HuH-7.5 (cell line): ENCODE measurements around the gene CRTAC1.
"Not testable (repeated sequence)": the region's sequence is repeated elsewhere in the genome, so short reads cannot be mapped to it uniquely, and the experiment has no call there.

Source experiments
- DNase-seq: peaks from one replicate; pipeline ENCODE4 v3.0.0; 2011; ENCODE audit warnings: low spot score

CRTAC1 gene

DNA sequence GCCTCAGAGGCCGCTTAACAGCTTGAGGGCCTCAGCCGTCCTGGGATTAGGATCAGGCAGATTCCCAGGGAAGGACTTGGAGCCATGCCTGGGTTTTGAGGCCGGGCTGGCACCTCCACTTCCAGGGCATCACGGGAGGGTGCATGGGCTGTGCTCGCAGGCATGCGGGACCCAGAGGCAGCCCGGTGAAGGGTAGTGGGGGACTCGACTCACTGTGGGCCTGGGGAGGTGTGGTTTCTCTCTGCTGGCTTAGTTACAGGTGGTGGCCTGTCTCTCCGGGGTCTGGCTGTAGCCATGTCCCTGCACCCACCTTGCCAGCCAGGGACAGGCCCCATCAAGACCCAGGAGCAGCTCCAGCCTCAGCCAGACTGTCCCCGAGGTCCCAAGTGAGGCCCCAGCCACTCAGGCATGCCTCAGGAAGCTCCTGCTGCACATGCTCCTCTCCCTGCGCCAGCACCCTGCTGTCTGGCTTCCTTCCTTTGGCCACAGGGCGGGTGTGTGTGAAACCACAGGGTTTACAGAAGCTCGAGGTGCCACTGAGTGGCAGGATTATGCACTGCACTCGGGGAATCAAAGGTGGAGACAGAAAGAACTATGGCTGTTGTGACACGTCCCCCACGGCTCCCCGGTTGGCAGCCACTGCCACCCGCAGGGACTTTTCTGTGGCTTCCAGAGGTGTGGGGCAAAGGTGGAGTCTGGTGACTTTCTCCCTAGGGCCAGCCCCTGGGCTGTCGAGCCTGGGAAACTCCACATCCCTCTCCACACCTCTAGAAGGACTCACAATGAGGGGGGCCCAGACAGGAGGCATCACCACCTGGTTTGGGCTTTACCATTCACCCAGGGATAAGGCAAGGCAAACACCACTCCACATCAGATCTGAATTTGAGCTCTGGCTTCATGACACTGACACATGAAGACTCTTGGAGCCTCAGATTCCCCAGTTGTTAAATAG lies 161.1 kb downstream of the CRTAC1 start:
- DNase-seq, result peak; percentile 93

DNA sequence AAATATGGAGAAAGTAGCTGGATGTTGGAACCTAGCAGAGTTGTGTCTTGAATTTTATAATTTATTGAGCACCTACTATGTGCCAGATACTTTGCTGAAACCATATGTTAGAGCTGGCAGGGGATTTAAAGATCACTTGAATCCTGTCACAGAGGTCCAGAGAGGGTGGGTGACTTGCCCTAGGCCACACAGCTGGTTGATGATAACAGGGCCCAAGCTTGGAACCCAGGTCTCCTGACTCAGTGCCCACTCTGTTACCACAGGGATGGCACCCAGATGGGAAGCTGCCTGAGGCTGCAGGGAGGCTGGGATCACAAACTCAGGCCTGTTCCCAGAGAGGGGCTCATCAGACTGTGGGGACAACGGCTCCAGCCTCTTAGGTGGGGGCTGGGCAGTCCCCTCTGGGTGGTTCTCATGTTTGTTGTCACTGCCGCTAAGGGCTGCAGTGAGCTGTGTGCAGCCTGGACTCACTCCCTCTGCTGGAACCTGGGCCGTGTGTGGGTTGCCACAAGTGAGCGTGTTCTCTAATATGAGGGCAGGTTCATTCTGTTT lies 162.2 kb downstream of the CRTAC1 start:
- DNase-seq, result no peak

DNA sequence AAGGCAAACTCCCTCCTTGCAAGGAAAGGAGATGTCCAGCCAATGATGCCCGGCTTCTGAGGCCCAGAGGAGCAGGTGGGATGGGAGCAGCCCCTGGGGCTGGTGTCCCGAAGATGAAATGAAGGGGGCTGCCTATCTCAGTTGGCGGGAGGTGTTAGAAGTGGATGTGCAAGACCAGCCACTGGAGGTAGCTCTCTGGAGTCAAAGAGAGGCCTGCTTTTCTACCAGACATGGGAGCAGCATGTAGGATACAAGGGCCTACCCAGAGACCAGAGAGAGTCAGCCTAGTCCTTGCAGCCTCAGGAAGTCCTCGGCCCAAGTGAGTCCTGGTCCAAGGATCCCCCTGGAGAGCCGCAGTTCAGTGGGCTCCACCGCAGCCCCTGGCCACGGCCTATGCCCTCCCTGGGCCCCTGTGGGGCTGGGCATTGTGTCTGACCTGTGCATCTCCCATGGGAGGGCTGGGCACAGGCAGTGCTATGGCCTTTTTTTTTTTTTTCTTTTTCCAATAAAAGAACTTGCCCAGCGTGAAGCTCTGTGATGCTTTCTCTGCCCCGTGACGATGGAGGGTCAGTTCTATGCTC lies 163.1 kb downstream of the CRTAC1 start:
- no peak for DNase-seq

DNA sequence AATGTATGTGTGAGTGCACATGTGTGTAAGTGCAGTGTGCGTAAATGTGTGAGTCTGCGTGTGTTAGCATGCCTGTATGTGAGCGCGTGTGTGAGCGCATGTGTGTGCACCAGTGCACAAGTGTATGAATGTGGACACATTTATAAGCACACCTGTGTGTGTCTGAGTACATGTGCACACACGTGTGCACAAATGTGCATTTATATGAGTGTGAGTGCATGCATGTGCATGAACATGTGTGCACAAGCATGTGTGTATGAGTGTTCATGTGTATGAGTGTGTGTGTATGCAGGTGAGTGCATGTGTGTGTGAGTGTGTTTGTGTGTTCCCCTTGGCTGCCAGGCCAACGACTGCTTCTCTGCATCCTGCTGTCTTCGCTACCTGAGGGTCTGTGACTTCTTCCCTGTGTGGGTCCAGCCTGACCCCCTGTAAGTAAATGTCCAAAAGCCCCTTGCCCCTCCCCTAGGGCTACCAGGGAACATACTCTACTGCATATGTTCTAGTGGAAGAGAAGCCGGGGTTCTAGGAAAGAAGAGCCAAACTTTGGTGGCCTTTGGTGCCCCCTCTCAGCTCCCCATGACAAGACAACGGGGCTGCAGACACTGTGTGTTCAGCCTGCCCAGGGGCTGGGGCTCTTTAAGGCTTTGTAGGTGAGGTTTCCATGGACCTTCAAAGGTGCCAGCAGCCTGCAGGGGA lies 163.7 kb downstream of the CRTAC1 start:
- DNase-seq, result no peak

DNA sequence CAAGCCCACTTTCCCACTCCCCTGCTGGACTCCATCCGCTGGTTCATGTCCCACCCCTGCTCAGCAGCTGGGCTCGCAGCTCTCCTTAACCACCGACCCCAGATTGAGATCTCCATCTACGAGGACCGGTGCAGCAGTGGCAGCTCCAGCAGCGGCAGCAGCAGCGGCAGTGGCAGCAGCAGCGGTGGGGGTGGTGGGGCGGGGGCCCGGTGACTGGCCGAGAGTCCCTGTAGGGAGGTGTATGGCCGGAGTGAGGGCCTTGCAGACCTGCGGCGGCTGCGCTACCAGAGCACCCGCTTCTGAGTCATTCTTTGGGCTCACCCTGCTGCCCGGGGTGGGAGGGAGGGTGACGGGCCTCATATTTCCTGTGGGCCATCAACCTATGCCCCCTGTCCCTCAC lies 164.9 kb downstream of the CRTAC1 start:
- no peak for DNase-seq

DNA sequence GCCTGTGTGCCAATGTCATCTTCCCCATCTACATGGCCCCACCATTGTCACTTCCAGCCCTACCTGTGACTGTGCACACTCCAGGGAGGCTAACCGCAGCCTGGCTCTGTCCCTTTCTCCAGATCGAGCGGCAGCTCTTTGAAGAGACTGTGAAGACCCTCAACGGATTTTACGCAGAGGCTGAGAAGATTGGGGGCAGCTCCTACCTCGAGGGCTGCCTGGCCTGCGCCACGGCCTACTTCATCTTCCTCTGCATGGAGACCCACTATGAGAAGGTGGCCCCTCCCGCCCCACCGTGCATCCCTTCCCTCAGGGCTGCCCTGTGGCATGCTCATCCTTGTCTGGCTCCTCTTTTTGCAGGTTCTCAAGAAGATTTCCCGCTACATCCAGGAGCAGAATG lies 166.6 kb downstream of the CRTAC1 start:
- no peak for DNase-seq

DNA sequence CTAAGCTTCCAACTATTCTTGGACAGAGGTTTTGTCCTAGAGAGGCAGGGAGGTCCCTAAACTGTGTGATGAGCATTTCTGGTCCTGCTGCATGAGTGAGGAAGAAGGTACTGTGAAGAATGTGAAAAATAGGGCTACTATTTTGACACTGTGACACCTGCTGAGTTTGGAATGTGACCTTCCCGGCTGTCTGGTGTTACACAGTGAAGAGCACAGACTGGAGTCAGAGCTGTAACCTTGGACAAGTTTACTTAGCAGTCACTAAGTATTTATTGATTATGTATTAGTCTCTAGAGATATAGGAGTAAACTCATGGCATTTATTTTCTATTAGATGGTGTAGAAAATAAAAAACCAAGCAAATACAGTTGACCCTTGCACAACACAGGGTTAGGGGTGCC lies 168.5 kb downstream of the CRTAC1 start:
- peak; percentile 74 for DNase-seq

DNA sequence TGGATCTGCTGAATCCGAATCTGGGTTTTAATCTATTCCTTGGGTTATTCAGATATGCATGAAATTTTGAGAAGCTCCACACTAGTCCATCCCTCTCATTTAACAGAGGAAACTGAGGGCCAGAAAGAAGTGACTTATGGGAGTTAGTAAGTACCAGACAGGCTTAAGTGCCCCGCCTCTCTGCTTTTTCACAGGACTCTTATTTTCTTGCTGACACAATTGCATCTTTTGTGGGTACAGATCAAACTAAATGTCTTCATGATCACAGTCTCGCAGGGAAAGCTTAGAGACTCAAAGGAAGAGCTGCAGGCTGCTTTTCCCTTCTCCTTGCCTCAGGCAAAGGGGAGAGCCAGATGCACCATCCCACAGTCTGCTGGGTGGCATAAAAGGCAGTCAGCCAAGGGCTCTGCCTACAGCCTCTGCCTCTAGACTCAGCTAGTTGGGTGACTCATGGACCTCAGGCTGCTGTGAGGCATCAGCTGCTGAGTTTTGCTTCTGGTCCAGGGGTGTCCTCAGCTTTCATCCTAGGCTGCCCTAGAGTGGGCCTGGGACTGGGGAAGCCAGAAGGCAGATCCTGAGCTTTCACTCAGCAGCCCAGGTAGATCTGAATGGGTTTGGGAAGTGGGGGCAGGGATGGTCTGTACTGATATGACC lies 169.2 kb downstream of the CRTAC1 start:
- DNase-seq, result no peak

DNA sequence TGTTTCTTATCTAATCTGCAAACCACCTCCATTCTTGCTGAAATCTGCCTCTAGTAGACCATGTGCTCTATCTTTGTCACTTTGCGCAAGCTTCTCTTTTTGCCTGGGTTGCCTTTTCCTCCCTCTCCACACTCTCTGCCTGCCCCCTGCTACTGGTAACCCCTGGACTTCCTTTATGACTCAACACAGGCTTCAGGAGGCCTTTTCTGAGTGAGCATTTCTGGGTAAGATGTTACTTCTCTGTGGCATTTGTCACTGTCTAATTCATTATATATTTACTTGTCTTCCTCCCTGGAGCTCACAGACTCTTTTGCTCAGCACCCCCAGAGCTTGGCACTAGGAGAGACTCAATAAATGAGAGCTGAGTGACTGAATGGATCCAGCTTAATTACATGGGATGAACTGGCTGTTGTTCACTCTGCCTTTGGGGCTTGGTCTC lies 172.4 kb downstream of the CRTAC1 start:
- DNase-seq, result no peak

DNA sequence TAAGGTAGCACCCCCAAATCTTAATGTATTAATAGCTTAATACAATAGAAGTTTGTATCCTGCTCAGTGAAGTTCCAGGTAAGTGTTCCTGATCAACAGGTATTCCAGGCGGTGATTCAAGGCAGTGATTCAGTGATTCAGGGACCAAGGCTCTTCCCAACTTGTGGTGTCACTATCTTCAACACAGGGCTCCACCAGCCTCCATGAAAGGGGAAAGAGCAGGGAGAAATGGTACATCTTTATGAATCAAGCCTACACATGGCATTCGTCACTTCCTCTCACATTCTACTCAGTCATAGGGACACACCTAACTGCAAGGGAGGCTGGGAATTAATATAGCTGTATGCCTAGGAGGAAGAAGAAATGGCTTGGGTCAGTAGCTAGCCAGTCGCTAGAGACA lies 175.7 kb downstream of the CRTAC1 start:
- DNase-seq, result no peak

DNA sequence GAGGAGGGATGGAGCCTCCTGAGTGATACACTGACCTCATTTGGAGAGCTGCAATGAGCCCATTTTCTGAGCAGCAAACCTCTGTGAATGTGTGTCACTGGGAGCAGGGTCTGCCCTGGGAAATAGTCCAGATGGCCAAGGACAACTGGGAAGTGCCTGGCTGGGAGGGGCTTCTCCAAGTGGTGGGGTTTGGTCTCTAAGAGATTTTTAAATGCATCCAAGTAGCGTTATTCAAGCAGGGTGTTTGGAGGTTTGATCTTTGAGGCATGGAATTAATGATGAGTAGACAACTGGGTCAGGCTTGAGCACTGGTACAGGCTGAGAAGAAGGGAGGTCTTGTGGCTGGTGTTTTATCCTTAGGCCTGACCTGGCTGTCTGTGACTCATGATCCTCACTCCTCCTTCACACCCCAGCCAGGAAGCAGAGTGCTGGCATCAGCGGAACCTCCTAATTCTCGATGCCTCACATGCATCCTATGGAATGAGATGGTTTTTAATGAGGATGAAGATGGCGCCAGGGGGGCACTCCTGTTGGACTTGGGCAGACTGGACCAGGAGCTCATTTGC lies 177.5 kb downstream of the CRTAC1 start:
- DNase-seq, result no peak

DNA sequence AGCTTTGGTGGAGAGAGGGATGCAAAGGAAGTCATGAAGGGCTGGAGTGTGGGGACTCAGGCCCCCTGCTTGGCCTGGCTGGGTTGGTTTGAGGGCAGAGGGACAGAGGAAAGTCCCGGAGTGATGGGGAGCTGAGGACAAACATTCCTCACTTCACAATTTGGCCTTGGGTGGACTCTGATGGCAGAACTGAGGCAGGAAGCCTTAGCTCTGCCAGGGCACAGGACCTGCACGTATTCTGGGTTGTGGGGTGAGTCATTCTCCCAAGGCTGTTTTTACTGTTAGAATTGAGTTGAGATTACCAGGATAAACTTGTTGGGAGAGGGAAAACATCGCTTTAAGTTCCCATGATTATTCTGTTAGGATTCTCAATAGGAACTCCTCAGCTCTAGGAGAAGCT lies 178.1 kb downstream of the CRTAC1 start:
- no peak for DNase-seq

DNA sequence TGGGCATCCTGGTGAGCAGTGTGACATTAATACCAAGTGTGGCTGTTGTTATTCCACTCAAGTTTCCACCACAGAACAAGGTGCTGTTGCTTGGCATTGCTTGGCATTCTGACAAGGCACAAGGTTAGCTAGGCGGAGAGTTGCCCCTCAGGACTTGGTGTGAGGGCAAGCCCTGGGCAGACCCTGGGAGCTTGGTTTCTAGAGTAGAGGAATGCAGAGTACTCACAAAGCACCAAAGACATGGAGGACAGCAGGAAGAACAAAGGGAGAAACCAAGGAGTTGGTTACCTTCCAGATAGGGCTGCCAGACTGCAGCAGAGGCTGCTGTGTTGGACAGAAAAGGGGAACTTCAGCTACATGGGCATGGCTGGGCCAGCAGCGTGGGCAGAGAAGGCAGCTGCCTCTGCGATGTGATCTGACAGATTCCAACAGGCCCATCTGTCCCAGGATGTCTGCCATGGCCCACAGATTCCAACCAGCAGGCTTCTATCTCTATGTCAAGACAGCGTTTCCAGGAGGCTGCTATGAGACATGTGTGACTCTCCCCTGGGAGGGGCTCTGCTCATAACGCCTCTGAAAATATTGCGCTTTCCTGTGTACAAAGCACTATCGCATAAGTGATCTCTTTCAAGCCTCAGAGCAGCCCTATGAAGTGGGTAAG lies 178.9 kb downstream of the CRTAC1 start:
- DNase-seq, result no peak

DNA sequence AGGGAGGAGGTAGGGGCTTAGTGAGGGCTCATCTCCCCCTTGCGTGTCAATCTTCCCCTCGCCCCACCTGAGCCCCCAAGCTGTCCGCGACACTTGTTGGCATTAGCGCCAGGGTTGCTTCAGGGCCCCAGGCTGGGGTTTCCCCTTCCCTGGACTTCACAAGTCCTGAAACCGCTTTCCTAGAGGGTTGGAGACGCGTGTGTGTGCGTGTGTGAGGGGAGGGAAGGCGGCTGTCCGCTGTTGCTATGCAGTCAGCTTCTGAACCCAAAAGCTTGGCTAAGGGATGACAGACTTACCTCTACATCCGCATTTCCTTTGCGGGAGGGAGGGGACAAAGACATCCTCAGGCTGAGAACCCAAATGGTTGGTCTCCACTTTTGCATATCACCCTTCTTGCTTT lies 180.0 kb downstream of the CRTAC1 start:
- no peak for DNase-seq

DNA sequence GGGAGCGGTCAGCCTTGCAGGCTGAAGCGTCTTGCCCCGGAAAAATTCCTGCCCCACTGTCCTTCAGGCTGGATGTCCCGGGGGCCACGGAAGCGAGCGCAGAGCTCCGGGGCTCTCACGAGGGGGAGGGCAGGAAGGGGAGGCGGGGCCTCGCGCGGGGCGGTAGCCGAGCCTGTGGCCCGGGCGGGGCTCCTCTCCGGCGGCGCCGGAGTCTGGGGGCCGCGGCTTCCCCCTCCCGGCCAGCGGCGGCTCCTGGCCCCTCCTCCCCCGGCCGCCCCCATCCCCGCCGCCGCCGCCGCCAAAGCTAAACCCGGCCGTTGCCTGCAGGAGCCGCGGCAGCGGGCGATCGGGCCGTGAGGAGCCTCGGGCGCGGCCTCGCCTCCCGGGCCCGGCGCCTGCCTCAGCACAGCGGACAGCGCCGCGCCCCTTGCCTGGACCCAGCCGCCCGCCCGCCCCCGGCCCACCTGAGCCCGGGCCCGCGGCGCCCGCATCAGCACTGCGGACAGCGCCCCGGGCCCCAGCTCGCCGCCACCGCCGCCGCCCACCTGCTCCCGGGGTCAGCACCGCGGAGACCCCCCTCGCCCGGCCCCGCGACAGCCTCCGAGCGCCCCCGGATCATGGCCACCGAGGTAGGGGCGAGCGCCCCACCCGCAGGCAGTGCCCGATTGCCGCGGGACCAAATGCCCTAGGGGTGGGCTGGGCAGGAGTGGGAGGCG lies 180.6 kb downstream of the CRTAC1 start, which contains the start of gene GOLGA7B:
Gene GOLGA7B, plus strand, starts transcription at position 157 of the 716 bp plus-strand sequence. Its CDS starts 461 bp downstream, at position 618.
- peak; percentile 71 for DNase-seq

DNA sequence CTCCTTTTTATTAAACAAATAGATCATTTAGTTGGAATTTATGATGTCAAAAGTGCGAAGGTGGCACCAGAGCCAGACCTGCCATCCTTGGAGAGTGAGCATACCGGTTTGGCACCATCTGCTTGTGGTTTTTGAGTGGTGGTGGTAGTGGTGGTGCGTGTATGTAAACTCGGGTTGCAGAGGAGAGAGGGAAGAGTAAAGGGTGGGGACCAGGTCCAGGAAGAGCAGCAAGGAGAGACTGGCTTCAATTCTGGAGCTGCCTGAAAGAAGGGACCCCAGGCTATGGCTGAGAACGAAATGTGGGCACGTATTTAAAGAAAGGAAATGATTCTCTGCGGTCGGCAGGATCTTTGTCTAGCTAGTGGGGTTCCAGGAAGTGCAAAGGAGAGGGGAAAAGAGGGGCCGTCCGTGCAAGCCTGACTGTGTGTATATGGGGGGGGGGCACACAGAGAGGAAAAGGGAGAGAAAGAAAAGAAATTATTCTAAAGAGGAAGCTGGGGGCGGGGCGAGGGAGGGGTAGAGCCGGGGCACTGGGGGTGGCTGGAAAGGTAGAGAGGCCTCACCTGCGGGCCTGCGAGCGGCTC lies 181.2 kb downstream of the CRTAC1 start:
- no peak for DNase-seq

DNA sequence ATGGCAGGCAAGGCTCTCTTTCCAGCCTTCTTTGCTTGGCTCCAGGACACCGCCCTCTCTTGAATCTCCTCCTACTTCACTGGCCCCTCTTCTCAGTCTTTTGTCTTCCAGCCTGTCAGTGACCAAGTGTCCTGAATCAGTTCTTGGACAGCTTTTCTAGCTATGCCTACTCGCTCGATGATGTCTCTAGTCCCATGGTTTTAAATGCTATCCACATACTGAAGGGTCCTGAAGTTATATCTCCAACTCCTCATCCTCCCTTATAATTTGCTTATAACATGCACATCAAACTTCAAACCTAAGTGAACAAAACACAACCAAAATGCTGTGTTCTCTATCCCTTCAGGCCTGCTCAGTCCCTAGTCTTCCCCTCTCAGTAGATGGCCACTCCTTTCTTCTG lies 185.7 kb downstream of the CRTAC1 start:
- no peak for DNase-seq

DNA sequence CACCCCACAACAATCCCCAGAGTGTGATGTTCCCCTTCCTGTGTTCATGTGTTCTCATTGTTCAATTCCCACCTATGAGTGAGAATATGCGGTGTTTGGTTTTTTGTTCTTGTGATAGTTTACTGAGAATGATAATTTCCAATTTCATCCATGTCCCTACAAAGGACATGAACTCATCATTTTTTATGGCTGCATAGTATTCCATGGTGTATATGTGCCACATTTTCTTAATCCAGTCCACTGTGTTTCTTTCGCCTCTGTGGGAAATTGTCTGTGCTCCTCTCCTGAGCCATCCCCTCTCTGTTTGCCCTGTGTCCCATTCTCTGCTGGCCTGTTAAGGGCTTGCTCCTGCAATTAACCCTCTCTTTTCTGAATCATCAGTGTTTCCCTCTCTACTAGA lies 186.4 kb downstream of the CRTAC1 start:
- not testable (repeated sequence) for DNase-seq

DNA sequence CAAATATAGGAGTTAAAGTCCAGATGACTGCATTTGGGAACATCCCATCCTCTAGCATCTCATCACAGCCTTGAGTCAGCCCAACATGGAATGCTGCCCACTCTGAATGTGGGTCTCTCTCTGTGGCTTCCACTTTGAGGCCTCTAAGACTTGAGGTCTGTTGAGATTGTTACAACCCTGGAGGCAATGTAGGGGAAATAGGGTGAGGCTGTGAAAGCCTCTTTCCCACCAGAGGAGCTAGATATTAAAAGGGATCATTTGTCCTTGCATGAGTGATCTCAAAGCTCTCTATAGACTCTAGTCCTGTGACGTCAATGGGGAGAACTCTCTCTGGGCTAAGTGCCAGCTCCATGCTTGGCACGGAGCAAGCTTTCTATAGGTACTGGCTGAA lies 187.1 kb downstream of the CRTAC1 start:
- DNase-seq, result no peak

DNA sequence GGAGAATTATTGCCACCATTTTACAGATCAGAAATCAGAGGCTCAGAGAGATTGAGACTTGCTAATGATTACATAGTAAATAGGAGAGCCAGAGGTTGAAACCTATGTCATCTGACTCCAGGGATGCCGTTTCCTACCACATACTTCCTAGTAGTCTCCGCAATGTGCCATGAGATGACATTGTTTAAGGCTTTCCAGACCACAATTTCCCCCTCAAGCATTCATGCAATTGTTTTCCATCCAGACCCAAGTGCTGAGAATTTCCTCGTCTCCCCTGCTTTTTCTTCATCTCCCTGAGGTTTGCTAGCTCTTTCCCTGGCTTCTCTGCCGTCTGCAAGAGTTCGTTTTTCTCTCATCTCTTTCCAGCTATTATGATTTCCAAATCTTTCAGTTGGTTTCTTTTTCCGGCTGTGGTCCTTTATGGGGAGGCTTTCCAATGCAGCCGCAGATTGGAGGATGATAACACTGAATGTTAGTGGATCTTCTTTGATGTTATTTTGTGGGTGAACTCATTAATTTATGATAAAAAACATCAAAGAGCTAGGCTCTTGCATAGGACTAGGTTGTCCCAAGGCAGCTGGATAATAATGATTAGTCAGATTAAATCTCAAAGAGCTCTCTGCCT lies 187.7 kb downstream of the CRTAC1 start:
- DNase-seq, result no peak
